Measurements from ENCODE around the gene SCIN. TPM values are rescaled to one million over a fixed set of nuclear protein-coding genes. Genes with fewer than 3 reads are reported as not detected.

SCIN gene
- total and polyA plus RNA-seq, 2 experiments from 2014 or later = 0.02 to 0.66 TPM

- Histone ChIP-seq H3K36me3 (no peaks in the 10 kb centered on the region), H3K27ac (no peak overlapping the region), H3K9me3 (ENCODE audit: low read depth) (no peaks in the 10 kb centered on the region), H3K4me3 (no peak overlapping the region), H3K4me1 (ENCODE audit: low read depth) (no peaks in the 10 kb centered on the region), H3K27me3 (no peaks in the 10 kb centered on the region)
- DNase-seq (ENCODE audit: low read depth in 1 of 2, low spot score in 1 of 2) = no peak
- no peak for TF ChIP-seq CTCF (IDR thresholded peaks at IDR 0.05; ENCODE audit: low read depth, low read length)
These were observed 59.4 kb downstream of the SCIN start for GRCh38 chr7:12629816-12630512.

GRCh38 chr7:12630513-12630819 lies 59.9 kb downstream of the SCIN start:
- TF ChIP-seq CTCF (IDR thresholded peaks at IDR 0.05; ENCODE audit: low read depth, low read length) = no peak

GRCh38 chr7:12633582-12633981 lies 63.1 kb downstream of the SCIN start:
- no peaks in the 10 kb centered on the region for H3K27me3 ChIP-seq
- no peaks in the 10 kb centered on the region for H3K36me3 ChIP-seq
- H3K4me3 ChIP-seq = no peak overlapping the region
- no peaks in the 10 kb centered on the region for H3K9me3 ChIP-seq (ENCODE audit: low read depth)
- peak in 1 of 2 donors; percentile 13 for DNase-seq (ENCODE audit: low read depth in 1 of 2, low spot score in 1 of 2)
- TF ChIP-seq CTCF (IDR thresholded peaks at IDR 0.05; ENCODE audit: low read depth, low read length) = no peak
- no peaks in the 10 kb centered on the region for H3K4me1 ChIP-seq (ENCODE audit: low read depth)
- no peak overlapping the region for H3K27ac ChIP-seq

More at GRCh38 chr7:12630513-12630819, 59.9 kb downstream of the SCIN start:
- Histone ChIP-seq H3K4me1 (ENCODE audit: low read depth) (no peaks in the 10 kb centered on the region), H3K27ac (no peak overlapping the region), H3K36me3 (no peaks in the 10 kb centered on the region), H3K4me3 (no peak overlapping the region), H3K27me3 (no peaks in the 10 kb centered on the region), H3K9me3 (ENCODE audit: low read depth) (no peaks in the 10 kb centered on the region)
- peak in 1 of 2 donors; percentile 23 for DNase-seq (ENCODE audit: low read depth in 1 of 2, low spot score in 1 of 2)

- no peaks in the 10 kb centered on the region for H3K4me1 ChIP-seq (ENCODE audit: low read depth)
- no peak for TF ChIP-seq CTCF (IDR thresholded peaks at IDR 0.05; ENCODE audit: low read depth, low read length)
- no peaks in the 10 kb centered on the region for H3K9me3 ChIP-seq (ENCODE audit: low read depth)
- H3K36me3 ChIP-seq = no peaks in the 10 kb centered on the region
- H3K27me3 ChIP-seq = no peaks in the 10 kb centered on the region
- H3K4me3 ChIP-seq = no peak overlapping the region
- H3K27ac ChIP-seq = no peak overlapping the region
- DNase-seq (ENCODE audit: low read depth in 1 of 2, low spot score in 1 of 2) = no peak
These were observed 65.3 kb downstream of the SCIN start for GRCh38 chr7:12635830-12636229.

GRCh38 chr7:12637328-12637727 lies 66.8 kb downstream of the SCIN start:
- no peaks in the 10 kb centered on the region for H3K36me3 ChIP-seq
- no peak overlapping the region for H3K27ac ChIP-seq
- no peaks in the 10 kb centered on the region for H3K9me3 ChIP-seq (ENCODE audit: low read depth)
- no peak for TF ChIP-seq CTCF (IDR thresholded peaks at IDR 0.05; ENCODE audit: low read depth, low read length)
- no peak overlapping the region for H3K4me3 ChIP-seq
- no peaks in the 10 kb centered on the region for H3K4me1 ChIP-seq (ENCODE audit: low read depth)
- no peaks in the 10 kb centered on the region for H3K27me3 ChIP-seq
- DNase-seq (ENCODE audit: low read depth in 1 of 2, low spot score in 1 of 2) = no peak

Data from cardiac muscle cell (in vitro differentiated cells and primary cell).